ENCODE results near the gene DAO.

- peak; percentile 39 for TF ChIP-seq CTCF (conservative IDR thresholded peaks at IDR 0.05; ENCODE audit: low read length)
- TF ChIP-seq EZH2phosphoT487 (IDR thresholded peaks at IDR 0.05; ENCODE audit: borderline replicate concordance, low read depth, low read length) = no peak
Measured at GRCh38 chr12:108850854-108851573, 28.9 kb upstream of the DAO start.
